GM23338 (cell line): Measurements from ENCODE around the gene MPV17. TPM values are rescaled to one million over a fixed set of nuclear protein-coding genes. Genes with fewer than 3 reads are reported as not detected.

ENCODE experiments used
- ATAC-seq: fragments of 200-7000 bp; cut with Tn5 transposase; 3 replicates; pipeline ENCODE4 v1.9.1; 2020
- DNase-seq: peaks from one replicate; pipeline ENCODE4 v3.0.0-alpha.2; 2015; ENCODE audit warnings: low spot score
- H2AFZ ChIP-seq: fragments of 200-600 bp; sonication (generic); 2 replicates; pipeline ENCODE4 v1.8.0; 2016; ENCODE audit warnings: antibody characterized with exemption, mild to moderate bottlenecking, moderate library complexity
- H3F3A ChIP-seq: fragments of 200-600 bp; sonication (generic); replicated peaks from 2 replicates; pipeline ENCODE4 v1.8.0; 2017; ENCODE audit warnings: antibody characterized with exemption, mixed run types, low read depth
- H3K27ac ChIP-seq: fragments of 200-600 bp; sonication (generic); 2 replicates; pipeline ENCODE4 v1.6.1; 2016; ENCODE audit warnings: low read depth
- H3K27me3 ChIP-seq: fragments of 200-600 bp; sonication (generic); 2 replicates; pipeline ENCODE4 v1.8.0; 2016; ENCODE audit warnings: mild to moderate bottlenecking, mixed run types, moderate library complexity; ENCODE audit not compliant: insufficient read depth
- H3K36me3 ChIP-seq: fragments of 200-600 bp; sonication (generic); 2 replicates; pipeline ENCODE4 v1.8.0; 2016; ENCODE audit warnings: mild to moderate bottlenecking; ENCODE audit not compliant: insufficient read depth
- H3K4me1 ChIP-seq: fragments of 200-600 bp; sonication (generic); 2 replicates; pipeline ENCODE4 v1.8.0; 2016; ENCODE audit warnings: mild to moderate bottlenecking, moderate library complexity; ENCODE audit not compliant: insufficient read depth
- H3K4me2 ChIP-seq: fragments of 200-600 bp; sonication (generic); 2 replicates; pipeline ENCODE4 v1.7.1; 2017; ENCODE audit warnings: mixed run types
- H3K4me3 ChIP-seq: fragments of 200-600 bp; sonication (generic); 2 replicates; pipeline ENCODE4 v1.6.1; 2016; ENCODE audit warnings: mixed run types
- H3K79me2 ChIP-seq: fragments of 200-600 bp; sonication (generic); replicated peaks from 2 replicates; pipeline ENCODE4 v1.8.0; 2017; ENCODE audit warnings: mild to moderate bottlenecking; ENCODE audit not compliant: insufficient read depth
- H3K9me2 ChIP-seq: fragments of 200-600 bp; sonication (generic); 2 replicates; pipeline ENCODE4 v1.8.0; 2017; ENCODE audit not compliant: insufficient read depth
- H4K20me1 ChIP-seq: fragments of 200-600 bp; sonication (generic); replicated peaks from 2 replicates; pipeline ENCODE4 v1.8.0; 2017; ENCODE audit warnings: mild to moderate bottlenecking; ENCODE audit not compliant: insufficient read depth
- H3K27ac Mint-ChIP-seq: 2 replicates; pipeline ENCODE4 v1.8.0; 2020; ENCODE audit warnings: inconsistent platforms, mild to moderate bottlenecking, moderate library complexity, mixed read lengths
- H3K27me3 Mint-ChIP-seq: 3 replicates; pipeline ENCODE4 v1.8.0; 2022; ENCODE audit warnings: low read depth, mild to moderate bottlenecking, moderate library complexity, mixed read lengths, inconsistent platforms; ENCODE audit not compliant: insufficient read depth, poor library complexity
- H3K36me3 Mint-ChIP-seq: 3 replicates; pipeline ENCODE4 v1.8.0; 2021; ENCODE audit warnings: low read depth, mild to moderate bottlenecking, inconsistent platforms, moderate library complexity, mixed read lengths
- H3K4me1 Mint-ChIP-seq: 3 replicates; pipeline ENCODE4 v1.8.0; 2020; ENCODE audit warnings: mild to moderate bottlenecking, inconsistent platforms, mixed read lengths
- H3K4me3 Mint-ChIP-seq: 3 replicates; pipeline ENCODE4 v1.8.0; 2021; ENCODE audit warnings: moderate library complexity, mild to moderate bottlenecking, inconsistent platforms, mixed read lengths
- H3K9me3 Mint-ChIP-seq: 3 replicates; pipeline ENCODE4 v1.8.0; 2020; ENCODE audit warnings: moderate library complexity, mild to moderate bottlenecking, inconsistent platforms, mixed read lengths
- CTCF ChIP-seq, 2 experiments: fragments of 200-600 bp in 1 of 2; sonication (generic) in 1 of 2; conservative IDR thresholded peaks; 2 replicates each; pipeline versions ENCODE4 v1.5.1 to v1.6.1; 2016 to 2017; ENCODE audit warnings: antibody characterized with exemption in 2 of 2, low read depth in 2 of 2, mild to moderate bottlenecking in 2 of 2, moderate library complexity in 1 of 2
- EZH2 ChIP-seq: fragments of 200-600 bp; sonication (generic); IDR thresholded peaks from one replicate; pipeline ENCODE4 v1.8.0; 2017; ENCODE audit warnings: antibody characterized with exemption, mild to moderate bottlenecking, low read depth; ENCODE audit not compliant: unreplicated experiment
- EZH2phosphoT487 ChIP-seq: fragments of 200-600 bp; sonication (generic); IDR thresholded peaks from one replicate; pipeline ENCODE4 v1.8.1; 2018; ENCODE audit warnings: antibody characterized with exemption; ENCODE audit not compliant: unreplicated experiment
- NANOG ChIP-seq: IDR thresholded peaks from 2 replicates; pipeline ENCODE4 v1.6.1; 2016; ENCODE audit warnings: antibody characterized with exemption, borderline replicate concordance
- POLR2AphosphoS5 ChIP-seq: IDR thresholded peaks from 2 replicates; pipeline ENCODE4 v1.6.1; 2016; ENCODE audit warnings: antibody characterized with exemption, low read depth
- REST ChIP-seq: IDR thresholded peaks from one replicate; pipeline ENCODE4 v1.6.1; 2018; ENCODE audit warnings: antibody characterized with exemption; ENCODE audit not compliant: unreplicated experiment
- polyA plus RNA-seq: library from polyadenylated mRNA; unstranded; fragments of >200 nt; fragmentation: Nextera tagmentation; extraction: Ambion mirVana; gene quantifications from 2 replicates; pipeline ENCODE4 v1.2.1, GENCODE V29; 2016
- total RNA-seq: library from RNA; depleted of rRNA; stranded (reverse); fragments of >200 nt; shearing (Covaris generic); gene quantifications from 2 replicates; pipeline ENCODE4 v1.2.3, GENCODE V29; 2014

Gene MPV17
- total and polyA plus RNA-seq, 2 experiments from 2014 or later, result 52.5 to 94.2 TPM

- no peak overlapping the region for H3K27ac Mint-ChIP-seq
- ATAC-seq, result peak; percentile 39
These were observed 16.2 kb downstream of the MPV17 start for GRCh38 chr2:27306573-27307286.

More at GRCh38 chr2:27306573-27307286, 16.2 kb downstream of the MPV17 start:
- DNase-seq, result peak; percentile 76
- Histone ChIP-seq H3K4me3 (peak overlapping the region; percentile 55), H3K27me3 (peaks cover 57% of the 10 kb centered on the region), H2AFZ (peak overlapping the region; percentile 94), H4K20me1 (peaks cover 4% of the 10 kb centered on the region; the same call in 1 of the 2 replicates), H3K4me1 (peaks cover 9% of the 10 kb centered on the region), H3F3A (peaks cover 10% of the 10 kb centered on the region; the same call in 1 of the 2 replicates), H3K4me2 (peak overlapping the region; percentile 84), H3K27ac (no peak overlapping the region), H3K79me2 (no peaks in the 10 kb centered on the region), H3K36me3 (no peaks in the 10 kb centered on the region), H3K9me2 (no peaks in the 10 kb centered on the region)
- Mint-ChIP-seq H3K4me1 (peaks cover 6% of the 10 kb centered on the region), H3K36me3 (0 out of 3 replicates have a peak, but pooled peaks cover 5% of the 10 kb centered on the region), H3K27me3 (peaks cover 54% of the 10 kb centered on the region), H3K9me3 (no peaks in the 10 kb centered on the region), H3K4me3 (peak overlapping the region; percentile 60)
- TF ChIP-seq EZH2 (peak; percentile 40), EZH2phosphoT487 (peak; percentile 47), CTCF (conservative IDR thresholded peaks at IDR 0.05; ENCODE audit: low read depth in 2 of 2) (peak; percentile 25 to 32; a peak in 3 of 4 replicates), REST (no peak), POLR2AphosphoS5 (no peak), NANOG (no peak)
